NCI-H2081 treated with DMSO at 0.1 percent for 48 hours (cell line): ENCODE data around the gene RUNX2.

Source experiments
- DNase-seq: peaks from one replicate; lab custom pipeline; 2025; lab: John Stamatoyannopoulos, UW

The RUNX2 gene

DNA sequence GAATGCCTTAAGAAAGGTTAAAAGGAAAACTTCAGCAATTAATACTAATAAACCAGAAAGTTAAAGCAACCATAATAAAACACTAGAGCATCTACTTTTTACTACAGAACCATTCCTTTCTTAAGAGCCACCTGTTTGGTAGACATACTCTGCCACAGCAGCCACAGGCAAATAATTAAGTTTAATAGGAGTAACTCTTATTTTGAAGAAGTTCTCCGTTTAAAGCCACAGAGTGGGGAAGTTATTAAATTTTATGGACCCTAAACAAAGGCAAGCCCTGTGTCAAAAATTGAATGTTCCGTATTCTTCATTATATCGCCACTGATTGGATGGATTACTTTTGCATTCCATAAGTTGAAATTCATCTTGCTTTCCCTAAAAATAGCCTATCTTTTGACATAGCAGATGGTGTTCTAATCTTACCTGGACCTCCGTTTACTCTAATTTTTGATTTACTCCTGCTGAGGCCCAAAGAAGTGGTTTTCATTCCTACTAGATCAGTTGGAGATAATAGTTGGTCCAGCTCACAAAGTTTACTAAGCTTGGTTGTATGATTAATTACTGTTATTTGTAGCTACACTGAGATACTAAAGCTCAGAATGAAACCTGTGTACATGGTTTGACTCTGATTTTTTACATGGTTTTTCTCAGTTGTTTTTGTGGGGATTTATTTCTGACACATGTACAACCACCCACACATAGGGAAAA is 190.0 kb downstream of the RUNX2 start:
- DNase-seq = no peak

DNA sequence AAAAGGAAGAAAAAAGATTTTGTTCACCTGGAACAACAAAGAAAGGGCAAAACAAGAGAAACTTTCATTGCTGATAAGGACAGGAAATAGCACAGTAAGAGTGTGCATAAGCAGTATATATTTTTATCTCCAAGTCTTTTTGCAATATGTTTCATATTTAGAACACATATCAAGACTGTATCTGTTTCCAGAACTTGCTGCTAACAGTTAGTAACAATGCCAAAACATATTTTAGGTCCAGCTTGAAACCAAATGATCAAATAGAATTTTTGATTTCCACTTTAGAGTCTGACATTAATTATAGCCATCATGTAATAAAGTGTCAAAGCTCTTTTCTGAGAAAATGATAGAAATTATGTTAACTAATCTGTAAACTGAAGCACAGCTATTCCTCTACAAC is 193.1 kb downstream of the RUNX2 start:
- DNase-seq = no peak

DNA sequence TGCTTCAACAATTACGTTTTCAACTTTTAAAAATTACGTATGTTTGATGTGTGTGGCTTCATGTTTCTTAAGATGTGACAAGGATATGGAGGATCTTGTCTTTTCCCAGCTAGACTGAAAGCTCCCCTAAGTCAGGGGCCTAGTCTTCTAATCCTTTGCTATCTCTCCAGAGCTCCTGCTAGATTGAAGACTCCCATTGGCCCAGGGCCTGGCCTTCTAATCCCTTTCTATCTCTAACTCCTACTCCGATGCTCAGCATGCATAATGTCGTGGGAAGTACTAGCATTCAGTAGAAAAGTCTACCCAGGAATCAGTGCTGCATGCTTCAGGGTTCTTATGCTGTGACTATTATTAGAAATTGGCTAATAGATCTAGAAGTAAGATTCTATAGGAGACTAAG is 194.4 kb downstream of the RUNX2 start:
- no peak for DNase-seq

DNA sequence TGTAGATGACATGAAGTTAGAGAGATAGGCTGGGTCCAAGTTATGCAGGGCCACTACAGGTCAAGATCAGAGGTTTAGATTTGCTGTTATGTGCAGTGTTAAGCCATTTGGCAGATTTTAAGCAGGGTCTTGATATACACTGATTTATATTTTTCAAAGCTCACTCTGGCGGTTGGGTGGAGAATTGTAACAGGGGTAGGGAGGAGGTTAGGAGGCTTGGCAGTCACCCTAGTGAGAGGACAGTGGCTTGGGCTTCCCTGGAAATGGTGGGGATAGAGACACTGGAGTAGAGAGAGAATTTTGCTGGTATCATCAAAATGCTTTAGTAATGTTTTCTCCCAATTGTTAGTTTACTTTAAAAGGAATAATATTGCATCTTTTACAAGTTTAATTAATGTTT is 199.1 kb downstream of the RUNX2 start:
- no peak for DNase-seq

DNA sequence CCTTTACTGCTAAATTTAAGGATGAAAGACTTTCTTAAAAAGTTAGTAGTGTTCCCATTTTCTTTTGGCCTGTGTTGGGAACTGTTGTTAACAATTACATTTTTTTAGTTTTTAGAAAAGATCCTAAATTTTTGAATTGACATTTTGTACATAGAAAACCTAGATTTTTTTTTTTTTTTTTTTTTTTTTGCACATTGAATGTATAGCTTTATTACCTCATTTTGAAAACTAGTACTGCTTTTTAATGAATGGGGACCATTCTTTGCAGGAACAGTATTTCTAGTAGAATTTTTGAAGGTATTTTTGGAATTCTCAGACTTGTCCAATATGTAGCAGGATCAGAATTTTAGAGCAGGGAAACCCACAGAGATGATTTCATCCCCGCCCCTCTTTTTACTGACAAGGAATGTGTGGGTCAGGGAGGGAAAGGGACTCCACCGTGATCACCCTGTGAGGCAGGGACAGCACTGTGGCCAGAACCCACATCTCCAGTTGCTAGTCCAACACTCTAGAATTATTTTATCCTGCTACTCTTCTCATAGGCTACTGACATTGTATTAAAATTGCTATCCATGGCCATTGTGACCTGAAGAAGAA is 204.0 kb downstream of the RUNX2 start:
- DNase-seq = no peak

DNA sequence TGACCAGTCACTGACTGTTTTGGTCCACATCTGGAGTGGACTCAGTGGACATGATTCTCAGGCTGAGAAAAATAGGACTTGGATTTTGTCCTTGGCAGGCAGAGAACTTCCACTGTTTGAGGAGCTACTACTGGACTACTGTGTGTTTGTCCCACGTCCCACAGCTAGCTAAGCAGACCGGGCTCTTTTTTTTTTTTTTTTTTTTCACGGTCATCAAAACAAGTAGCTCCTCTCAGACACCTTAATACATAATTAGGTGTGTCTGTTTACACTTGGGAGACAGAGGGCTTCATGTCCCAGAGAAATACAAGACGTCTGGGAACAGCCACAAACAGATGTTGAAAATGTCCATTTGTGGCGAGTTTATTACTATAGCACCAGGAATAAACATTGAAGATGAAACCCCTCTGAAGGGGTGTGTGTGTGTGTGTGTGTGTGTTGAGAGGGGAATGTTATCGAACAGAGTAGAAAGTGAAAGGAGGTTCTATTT is 204.6 kb downstream of the RUNX2 start:
- DNase-seq = no peak

DNA sequence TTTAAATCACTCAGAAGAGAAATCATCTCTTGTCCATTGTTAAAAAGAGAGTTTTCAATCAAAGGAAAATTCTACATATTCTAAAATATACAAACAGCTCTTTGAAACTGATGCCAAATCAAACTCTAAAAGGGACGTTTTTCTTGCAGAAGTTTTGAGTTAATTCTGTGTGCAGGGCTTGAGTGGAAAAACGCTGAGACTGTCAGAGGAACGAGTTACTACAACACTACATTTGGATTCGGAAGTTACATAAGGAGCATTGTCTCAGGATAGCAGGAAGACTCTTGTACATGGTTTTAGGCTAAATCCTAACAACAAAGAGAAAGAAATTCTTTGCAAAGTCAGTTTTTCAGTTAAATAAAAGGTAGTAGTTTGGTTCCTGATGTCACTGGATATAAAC is 205.3 kb downstream of the RUNX2 start:
- DNase-seq = no peak

DNA sequence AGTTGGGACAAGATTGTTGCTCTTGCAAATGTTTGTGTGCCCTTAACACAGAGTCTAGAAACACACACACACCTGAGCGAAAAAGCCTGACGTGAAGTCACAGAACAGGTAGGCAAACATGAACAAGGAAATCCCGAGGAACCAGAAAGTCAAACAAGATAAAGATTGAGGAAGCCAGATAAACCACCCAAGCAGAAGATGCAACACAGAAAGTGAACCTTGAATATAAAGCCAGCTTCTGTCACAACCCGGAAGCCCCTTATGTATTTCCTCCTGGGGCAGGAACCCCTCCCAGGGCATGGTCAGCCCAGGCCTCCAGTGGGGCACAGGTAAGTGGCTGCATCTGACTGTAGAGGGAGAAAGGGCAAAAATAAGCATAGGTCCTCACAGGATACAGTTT is 207.8 kb downstream of the RUNX2 start:
- no peak for DNase-seq

DNA sequence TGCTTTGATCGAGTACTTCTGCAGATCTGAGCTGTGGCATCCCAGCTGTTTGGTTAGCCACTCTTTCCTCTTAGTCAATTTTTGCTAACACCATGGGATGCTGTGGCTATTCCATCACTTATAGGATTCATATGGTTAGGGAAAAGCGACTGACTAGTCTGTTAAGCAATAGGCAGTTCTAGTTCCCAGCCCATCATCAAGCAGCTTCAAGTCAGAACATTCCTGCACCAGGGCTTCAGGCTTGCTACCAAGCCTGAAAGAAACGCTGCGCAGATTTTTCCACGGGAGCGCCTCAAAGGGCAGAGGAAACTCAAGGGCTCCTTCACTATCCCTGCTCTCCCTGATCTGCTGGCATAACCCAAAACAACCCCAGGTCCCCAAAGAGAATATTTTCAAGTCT is 209.4 kb downstream of the RUNX2 start:
- DNase-seq = no peak

DNA sequence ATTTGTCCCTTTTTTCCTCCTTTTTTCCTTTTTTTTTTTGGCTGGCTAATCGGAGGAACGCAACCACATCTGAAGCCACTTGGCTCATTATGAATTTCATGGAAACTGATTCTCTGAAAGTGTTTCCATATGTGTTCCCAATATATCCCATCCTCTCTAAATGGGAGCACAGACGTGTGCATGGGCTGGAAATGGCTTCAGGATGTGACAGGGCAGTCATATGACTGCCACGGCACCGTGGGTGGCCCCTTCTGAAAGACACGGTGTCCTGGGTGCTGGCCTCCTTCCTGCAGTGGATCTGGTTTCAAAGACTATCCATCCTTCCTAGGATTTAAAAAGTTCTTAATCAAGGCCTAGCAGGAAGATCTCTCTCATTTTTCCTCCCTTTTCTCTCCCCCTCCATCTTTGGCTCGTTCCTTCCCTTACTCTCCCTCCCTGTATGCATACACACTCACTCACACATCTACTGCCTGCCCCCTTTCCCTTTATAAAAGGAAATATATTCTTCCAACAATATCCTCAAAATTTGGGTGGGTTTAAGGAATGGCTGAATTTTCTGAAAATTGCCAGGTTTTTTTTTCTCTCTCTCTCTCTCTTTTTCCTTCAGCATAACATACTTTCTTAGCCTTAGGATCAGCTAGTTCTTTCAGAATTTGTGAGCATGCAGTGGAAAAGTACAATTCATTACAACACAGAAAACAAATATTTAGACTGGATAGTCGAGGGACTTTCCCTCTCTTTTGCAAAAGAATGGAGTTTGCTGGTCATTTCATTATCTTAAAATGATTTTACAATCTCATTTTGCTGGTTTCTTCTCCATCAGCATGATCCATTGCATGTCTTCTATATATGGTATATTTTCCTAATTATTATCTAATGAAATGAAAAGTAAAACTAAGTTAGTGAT is 210.8 kb downstream of the RUNX2 start:
- no peak for DNase-seq

DNA sequence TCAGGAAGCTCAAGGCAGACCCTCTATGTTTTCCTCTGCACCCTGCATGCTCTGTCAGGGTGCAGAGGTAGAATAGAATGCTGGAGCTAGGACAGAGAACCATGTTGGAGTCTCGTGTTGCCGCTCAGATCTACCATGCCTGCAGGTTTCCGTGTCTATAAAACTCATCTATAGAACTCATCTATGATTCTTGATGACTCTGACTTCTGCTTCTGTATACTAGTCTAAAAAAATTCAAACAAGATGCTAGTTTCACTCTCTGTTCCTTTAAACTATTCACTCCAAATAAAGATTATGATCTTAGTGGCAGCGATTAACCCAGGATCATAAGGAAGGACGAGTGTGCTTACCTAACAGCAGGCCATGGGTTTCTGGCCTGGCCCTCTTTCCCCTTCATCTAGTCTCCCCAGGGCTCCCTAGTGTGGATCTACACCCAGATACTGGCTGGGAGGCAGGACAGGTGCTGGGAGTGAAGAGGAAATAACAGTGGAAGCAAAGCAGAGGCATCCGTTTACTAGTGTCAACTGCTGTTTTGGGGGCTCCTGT is 212.3 kb downstream of the RUNX2 start:
- no peak for DNase-seq

DNA sequence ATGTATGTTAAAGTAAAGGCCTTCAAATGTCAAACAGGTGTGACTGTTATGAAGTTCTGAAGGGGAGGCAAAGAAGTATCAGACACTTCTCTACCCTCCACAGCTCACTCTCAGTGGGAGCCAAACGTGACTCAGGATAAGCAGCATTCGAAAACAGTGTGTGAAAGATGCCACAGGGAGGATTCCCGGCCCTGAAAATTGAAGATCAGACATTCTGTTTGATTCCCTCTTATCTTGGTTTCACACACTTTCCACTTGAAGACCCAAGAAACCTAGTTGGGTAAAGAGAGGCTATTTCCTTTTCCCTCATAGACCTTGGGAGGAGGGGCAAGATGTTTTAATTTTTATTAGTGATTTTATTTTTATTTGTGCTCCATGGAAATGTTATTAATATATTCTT is 213.8 kb downstream of the RUNX2 start:
- no peak for DNase-seq

DNA sequence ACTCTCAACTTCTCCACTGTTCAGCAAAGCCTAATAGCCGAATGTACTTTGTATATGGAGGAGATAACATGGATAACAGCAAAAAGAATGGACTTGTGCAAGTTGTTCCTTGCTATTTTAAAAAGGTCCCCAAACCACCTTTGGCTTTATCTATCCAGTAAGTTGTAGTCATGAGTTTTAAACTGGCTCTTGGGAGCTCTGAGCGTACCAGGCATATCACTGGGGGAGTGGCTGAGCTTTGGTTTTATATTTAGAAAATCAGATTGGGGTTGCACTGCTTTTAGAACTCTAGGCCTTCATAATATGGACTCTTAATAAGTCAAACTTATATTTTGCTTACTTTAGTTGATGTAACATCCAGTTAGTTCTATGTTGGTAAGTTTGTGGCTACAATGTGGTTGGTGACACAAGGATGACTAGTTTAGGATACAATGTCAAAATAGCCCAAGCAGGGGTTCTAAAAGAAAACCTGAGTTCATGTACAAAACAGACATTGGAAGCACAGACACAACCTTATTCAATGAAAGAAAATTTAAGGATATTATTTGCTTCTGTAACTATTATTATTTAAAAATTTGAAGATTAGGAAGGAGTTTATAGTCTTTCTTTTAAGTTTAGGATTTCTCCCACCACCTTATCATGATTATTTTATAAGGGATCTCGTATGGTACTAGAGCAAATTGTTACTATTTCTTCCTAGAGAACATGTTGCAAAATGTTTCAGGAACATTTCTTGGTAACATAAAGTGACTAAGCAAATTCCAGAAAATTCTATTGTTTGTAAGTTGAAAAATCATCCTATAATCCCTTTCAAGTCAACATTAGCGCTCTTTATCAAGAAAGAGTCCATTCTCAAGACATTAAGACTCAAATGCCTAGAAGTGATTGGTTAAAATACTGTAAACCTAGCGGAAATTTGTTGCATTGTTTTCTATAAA is 215.4 kb downstream of the RUNX2 start:
- no peak for DNase-seq

DNA sequence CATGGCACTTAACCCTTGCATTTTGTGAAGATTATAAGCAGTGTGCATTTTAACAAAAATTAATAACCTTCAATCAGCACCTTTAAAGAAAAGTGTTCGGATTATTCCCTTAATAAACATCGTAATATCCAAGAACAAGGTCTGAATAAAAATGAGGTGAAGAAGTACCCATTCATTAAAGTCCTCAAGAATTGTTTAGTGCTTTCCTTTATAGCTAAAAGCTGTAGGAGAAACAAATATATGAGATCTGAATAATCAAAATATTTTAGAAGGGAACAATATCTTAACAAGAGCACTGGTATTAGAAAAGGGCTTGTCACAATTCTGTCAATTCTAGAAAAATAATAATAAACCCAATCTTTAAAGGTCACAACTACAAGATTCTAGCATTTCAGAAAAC is 217.3 kb downstream of the RUNX2 start:
- no peak for DNase-seq

DNA sequence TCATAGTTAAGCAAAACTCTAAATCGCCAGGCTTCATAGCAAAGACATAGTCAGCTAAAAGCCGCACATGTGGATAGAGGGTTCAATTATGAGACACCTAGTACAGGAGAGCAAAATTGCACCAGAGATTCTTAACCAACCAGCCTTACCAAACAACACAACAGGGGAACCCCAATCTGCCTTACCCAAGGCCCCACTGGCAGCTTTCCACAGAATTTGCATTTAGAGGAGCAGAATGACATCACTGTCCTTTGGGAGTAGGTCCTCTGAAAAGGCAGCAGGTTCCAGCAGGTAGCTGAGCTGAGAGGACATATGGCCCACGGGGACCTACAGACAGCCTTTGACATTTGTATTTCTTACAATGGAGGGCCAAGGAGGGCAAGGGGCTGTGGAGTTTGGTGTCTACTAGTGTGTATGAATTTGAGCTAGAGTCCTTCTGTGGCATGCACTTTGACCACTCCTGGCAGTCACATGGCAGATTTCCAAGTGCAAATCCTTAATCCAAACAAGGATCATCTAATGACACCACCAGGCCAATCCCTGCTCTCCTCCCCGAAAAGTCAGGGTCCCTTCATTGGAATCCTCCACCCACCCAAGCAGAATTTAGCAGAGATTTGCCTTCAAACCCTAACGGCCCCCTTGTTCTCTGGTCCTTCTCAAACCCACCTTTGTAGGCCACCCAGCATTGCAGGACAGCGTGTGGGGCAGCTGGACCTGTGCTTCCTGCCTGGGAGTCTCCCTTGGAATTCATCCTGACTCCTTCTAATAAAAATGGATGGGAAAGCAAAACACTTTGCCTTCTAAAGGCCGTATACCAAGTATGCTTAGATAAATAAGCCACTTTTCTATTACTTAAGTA is 220.8 kb downstream of the RUNX2 start:
- no peak for DNase-seq

DNA sequence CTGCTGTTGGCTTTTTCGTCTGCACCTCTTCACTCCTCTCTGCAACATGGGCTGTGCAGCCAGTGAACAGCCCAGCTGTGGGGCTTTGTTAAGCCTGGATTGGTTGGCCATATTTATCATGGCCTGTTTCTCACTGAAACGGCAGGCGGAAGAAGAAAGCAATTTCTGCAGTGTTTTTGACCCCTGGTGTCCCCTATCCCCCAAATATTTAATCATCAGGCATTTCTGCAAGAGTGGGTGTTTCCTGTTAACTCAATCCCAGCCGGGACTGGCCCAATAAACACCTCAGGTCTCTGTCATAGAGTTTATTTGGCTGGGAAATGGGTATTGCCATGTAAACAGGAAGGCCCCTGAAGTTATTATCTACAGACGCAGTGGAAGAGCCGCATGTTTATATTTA is 224.4 kb downstream of the RUNX2 start:
- no peak for DNase-seq

DNA sequence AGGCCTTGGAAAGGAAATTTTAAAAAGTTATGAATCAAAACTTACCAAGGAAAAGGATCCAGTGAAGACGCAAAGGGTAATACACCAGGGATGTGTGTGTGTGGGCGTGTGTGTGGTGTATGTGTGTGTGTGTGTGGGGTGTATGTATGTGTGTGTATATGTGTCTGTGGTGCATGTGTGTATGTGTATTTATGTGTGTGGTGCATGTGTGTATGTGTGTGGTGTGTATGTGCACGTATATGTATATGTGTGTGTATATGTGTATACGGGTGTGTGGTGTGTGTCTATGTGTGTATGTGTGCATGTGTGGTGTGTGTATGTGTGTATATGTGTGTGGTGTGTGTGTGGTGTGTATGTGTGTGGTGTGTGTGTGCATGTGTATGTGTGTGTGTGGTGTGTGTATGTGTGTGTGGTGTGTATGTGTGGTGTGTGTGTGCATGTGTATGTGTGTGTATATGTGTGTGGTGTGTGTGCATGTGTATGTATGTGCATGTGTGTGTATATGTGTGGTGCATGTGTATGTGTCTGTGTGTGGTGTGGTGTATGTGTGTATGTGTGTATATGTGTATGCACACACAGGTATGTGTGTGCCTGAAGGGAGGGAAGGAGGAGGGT is 225.7 kb downstream of the RUNX2 start:
- no peak for DNase-seq

DNA sequence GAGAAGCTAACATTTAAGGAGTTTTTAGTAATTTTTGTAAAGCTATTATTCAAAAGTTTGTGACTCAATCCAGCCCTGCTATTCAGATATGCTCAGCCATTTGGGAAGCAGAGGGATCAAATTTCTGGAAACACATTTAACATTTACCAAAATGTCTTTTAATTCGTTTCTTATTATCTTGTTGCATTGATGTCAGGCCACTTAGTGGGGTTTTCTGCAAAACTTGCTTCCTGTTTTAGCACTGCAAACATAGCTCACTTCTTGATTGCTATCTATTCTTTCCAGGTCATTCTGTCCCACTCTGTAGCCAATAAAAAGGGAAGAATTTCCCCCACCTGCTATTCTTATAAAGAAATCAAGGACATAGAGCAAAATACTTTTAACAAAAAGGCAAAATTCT is 226.5 kb downstream of the RUNX2 start:
- no peak for DNase-seq

DNA sequence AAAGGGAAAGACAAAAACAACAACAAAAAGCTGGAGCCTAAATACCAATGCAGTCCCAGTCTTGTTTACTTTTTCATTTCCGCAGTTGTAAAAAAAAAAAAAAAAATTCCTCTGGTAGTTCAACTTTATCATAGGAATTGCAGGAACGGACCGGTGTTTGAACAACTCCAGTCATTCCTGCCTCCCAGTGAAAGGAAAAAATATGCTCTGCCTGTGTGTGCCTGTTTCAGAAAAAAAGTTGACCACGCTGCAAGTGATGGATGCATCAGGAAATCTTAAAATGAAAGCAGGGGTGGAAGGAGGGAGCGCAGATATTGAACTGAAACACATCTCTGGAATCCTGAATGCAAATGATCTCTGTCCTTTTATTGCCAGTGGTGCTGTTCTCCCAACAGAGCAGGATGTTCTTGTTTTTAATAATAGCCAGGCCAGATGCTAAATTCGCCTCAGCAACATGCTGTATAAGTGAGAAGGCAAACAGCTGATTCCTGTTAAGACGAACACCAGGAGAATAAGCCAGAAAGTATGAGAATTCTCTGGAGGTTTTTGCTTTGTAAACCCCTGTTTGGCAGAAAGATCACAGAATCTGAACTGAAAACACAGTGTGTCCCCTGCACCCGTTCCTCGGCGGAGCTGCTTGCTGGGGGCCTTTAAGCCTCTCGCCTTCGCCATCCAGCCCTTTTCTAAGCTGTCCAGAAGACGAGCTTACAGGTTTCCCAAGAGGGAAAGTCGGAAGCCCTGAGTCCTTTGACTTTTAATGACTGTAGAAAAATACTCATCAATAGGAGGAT is 228.0 kb downstream of the RUNX2 start:
- DNase-seq = no peak
